Measurements from ENCODE around the gene C19orf53.

Gene C19orf53

DNA sequence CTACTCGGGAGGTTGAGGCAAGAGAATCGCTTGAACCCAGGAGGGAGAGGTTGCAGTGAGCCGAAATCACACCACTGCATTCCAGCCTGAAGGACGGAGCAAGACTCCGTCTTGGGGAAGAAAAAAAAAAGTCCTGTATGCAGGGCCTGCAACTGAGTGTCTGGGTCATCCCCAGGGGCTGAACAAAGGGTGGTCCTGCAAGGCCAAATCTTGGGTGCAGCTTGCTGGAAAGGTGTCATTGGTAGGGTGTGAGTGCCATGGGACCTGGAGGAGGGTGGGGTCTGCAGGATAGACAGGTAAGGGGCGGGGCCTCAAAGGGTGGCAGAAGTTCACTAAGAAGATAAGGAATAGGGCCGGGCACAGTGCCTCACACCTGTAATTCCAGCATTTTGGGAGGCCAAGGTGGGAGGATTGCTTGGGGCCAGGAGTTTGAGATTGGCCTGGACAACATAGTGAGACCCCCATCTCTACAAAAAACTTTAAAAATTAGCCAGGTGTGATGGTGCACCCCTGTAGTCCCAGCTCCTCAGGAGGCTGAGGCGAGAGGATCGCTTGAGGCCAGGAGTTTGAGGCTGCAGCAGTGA, 52.5 kb downstream of the C19orf53 start:
- DNase-seq (ENCODE audit: low read depth) = no peak

DNA sequence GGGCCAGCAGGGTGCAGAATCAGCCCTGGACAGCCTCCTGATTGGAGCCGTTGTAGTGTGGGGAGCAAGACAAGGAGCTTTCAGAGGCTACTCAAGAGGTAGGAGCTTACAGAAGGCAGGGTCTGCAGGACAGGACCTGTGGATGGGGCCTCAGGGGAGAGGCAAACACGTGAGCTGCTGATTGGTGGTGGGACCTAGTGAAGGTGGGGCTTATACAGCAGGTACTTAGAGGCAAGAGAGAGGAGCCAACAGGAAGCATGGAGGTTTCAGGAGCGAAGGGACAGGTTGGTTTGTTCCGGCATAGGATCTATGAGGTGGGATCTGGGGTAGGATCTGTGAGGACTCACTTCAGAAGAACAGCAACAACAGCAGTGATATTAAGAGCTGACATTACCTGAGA, 53.4 kb downstream of the C19orf53 start:
- DNase-seq (ENCODE audit: low read depth) = no peak
